NB4 (cell line): Measurements from ENCODE around the gene ALOX12B.

Experiments used
- POLR2A ChIP-seq: IDR thresholded peaks from 2 replicates; pipeline ENCODE4 v1.6.1; 2011; ENCODE audit warnings: mild to moderate bottlenecking; ENCODE audit not compliant: insufficient read length; ENCODE audit errors: extremely low read depth
- TF ChIP-seq, protein P1 (sequence below): IDR thresholded peaks from one replicate; pipeline ENCODE4 v1.5.1; 2012; ENCODE audit warnings: low read depth, low read length
- TF ChIP-seq, protein P2 (sequence below): IDR thresholded peaks from 2 replicates; pipeline ENCODE4 v1.6.1; 2011; ENCODE audit warnings: low read depth, low read length

DNA sequence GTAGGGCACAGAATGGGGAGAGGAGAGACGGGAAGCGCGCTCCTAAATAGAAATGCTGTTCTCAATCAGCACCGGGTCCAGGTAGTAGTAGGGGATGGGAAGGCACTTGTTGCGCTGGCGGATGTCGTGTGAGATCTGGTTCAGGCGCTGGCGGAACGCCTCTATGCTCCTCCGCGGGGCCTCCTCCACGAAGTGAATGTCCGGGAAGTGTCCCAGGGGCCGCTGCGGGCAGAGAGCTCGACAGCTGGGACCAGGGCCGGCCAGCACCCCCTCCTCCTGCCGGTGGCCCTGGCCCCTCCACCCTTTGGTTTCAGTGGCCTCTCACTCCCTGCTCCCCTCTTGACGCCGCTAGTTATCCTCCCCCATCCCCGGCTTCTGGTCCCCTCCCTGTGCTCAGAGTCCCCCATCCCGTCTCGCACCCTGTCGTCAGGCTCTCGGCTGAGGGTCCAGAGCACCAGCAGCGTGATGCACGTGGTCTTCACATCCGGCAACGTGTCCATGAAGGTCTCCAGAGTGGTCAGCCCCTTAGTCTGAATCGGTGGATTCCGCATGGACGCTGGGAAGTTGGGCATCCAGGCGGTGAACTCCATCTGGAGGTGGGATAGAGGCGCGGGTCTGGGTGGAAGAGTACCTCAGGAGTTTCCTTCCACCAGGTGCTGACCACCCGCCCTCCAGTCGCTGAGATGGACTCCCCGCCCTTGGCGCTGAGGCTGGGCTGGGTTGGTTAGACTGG, 14.6 kb downstream of the ALOX12B start:
- TF ChIP-seq, protein P1, sequence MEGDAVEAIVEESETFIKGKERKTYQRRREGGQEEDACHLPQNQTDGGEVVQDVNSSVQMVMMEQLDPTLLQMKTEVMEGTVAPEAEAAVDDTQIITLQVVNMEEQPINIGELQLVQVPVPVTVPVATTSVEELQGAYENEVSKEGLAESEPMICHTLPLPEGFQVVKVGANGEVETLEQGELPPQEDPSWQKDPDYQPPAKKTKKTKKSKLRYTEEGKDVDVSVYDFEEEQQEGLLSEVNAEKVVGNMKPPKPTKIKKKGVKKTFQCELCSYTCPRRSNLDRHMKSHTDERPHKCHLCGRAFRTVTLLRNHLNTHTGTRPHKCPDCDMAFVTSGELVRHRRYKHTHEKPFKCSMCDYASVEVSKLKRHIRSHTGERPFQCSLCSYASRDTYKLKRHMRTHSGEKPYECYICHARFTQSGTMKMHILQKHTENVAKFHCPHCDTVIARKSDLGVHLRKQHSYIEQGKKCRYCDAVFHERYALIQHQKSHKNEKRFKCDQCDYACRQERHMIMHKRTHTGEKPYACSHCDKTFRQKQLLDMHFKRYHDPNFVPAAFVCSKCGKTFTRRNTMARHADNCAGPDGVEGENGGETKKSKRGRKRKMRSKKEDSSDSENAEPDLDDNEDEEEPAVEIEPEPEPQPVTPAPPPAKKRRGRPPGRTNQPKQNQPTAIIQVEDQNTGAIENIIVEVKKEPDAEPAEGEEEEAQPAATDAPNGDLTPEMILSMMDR: no peak
- TF ChIP-seq, protein P2, sequence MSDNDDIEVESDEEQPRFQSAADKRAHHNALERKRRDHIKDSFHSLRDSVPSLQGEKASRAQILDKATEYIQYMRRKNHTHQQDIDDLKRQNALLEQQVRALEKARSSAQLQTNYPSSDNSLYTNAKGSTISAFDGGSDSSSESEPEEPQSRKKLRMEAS: no peak
- TF ChIP-seq POLR2A: no peak
